Kidney epithelial cell (primary cell): ENCODE data around the gene RFPL2. TPM values are rescaled to one million over a fixed set of nuclear protein-coding genes. Genes with fewer than 3 reads are reported as not detected.

Source experiments
- DNase-seq: peaks from one replicate; pipeline ENCODE4 v3.0.0-alpha.2; 2010; ENCODE audit warnings: low read depth
- H3K27me3 ChIP-seq: 2 replicates; pipeline ENCODE4 v1.6.0; 2011; ENCODE audit warnings: low read length; ENCODE audit not compliant: control insufficient read depth, insufficient read depth
- H3K36me3 ChIP-seq: 2 replicates; pipeline ENCODE4 v1.5.1; 2011; ENCODE audit warnings: low read length; ENCODE audit not compliant: control insufficient read depth, insufficient read depth
- H3K4me3 ChIP-seq: 2 replicates; pipeline ENCODE4 v1.5.1; 2011; ENCODE audit warnings: low read depth, mild to moderate bottlenecking, control low read depth, low read length
- CTCF ChIP-seq: IDR thresholded peaks from 2 replicates; pipeline ENCODE4 v1.5.1; 2011; ENCODE audit warnings: mild to moderate bottlenecking, moderate library complexity, low read length, control low read depth, inconsistent platforms; ENCODE audit not compliant: insufficient read depth, poor library complexity, severe bottlenecking
- total RNA-seq: library from RNA; depleted of rRNA; stranded (reverse); fragments of >200 nt; gene quantifications from 2 replicates; pipeline ENCODE4 v1.2.3, GENCODE V29; 2015

The RFPL2 gene
- total RNA-seq, 1 donor from 2014 or later = not detected

GRCh38 chr22:32226326-32227104, 21.6 kb upstream of the RFPL2 start:
- no peak for DNase-seq
- Histone ChIP-seq H3K27me3 (no peaks in the 10 kb centered on the region), H3K4me3 (no peak overlapping the region), H3K36me3 (no peaks in the 10 kb centered on the region)
- TF ChIP-seq CTCF = no peak

GRCh38 chr22:32222991-32223390, 18.1 kb upstream of the RFPL2 start:
- Histone ChIP-seq H3K4me3 (no peak overlapping the region), H3K27me3 (no peaks in the 10 kb centered on the region), H3K36me3 (no peaks in the 10 kb centered on the region)
- no peak for TF ChIP-seq CTCF
- DNase-seq = no peak

- Histone ChIP-seq H3K27me3 (no peaks in the 10 kb centered on the region), H3K4me3 (no peak overlapping the region), H3K36me3 (no peaks in the 10 kb centered on the region)
- no peak for TF ChIP-seq CTCF
- no peak for DNase-seq
Measured at GRCh38 chr22:32219026-32219425, 14.2 kb upstream of the RFPL2 start.

GRCh38 chr22:32218470-32218869, 13.6 kb upstream of the RFPL2 start:
- Histone ChIP-seq H3K36me3 (no peaks in the 10 kb centered on the region), H3K27me3 (no peaks in the 10 kb centered on the region), H3K4me3 (no peak overlapping the region)
- DNase-seq = no peak
- no peak for TF ChIP-seq CTCF

GRCh38 chr22:32217465-32217864, 12.6 kb upstream of the RFPL2 start:
- no peak for TF ChIP-seq CTCF
- DNase-seq = no peak

GRCh38 chr22:32216911-32217310, 12.0 kb upstream of the RFPL2 start:
- H3K4me3 ChIP-seq = no peak overlapping the region
- no peaks in the 10 kb centered on the region for H3K36me3 ChIP-seq
- no peak for DNase-seq
- no peaks in the 10 kb centered on the region for H3K27me3 ChIP-seq
- no peak for TF ChIP-seq CTCF

More at GRCh38 chr22:32217465-32217864, 12.6 kb upstream of the RFPL2 start:
- no peaks in the 10 kb centered on the region for H3K27me3 ChIP-seq
- no peaks in the 10 kb centered on the region for H3K36me3 ChIP-seq
- no peak overlapping the region for H3K4me3 ChIP-seq
